ENCODE results near the gene CARF. TPM values are rescaled to one million over a fixed set of nuclear protein-coding genes. Genes with fewer than 3 reads are reported as not detected.

CARF gene
- total and polyA plus RNA-seq, 2 of the 13 experiments (the other 11 are each of a cell fraction or from before 2014, with no cell fraction given) = 3.0 to 5.4 TPM

GRCh38 chr2:203014456-203015199 lies 102.6 kb downstream of the CARF start, which contains the start of gene NBEAL1 (continued):
- no peak for TF ChIP-seq ZBED4 (CRISPR knock-in tag; IDR thresholded peaks at IDR 0.05; ENCODE audit: borderline replicate concordance)
- TF ChIP-seq EP300 (IDR thresholded peaks at IDR 0.05; ENCODE audit: low read depth in 2 of 2, low read length in 2 of 2) = no peak
- no peak for TF ChIP-seq EP300 (CRISPR knock-in tag; IDR thresholded peaks at IDR 0.05; ENCODE audit: borderline replicate concordance)
- peak; percentile 86 for TF ChIP-seq ZSCAN9 (CRISPR knock-in tag; IDR thresholded peaks at IDR 0.05; ENCODE audit: borderline replicate concordance)
- no peak for TF ChIP-seq ZNF17 (CRISPR knock-in tag; IDR thresholded peaks at IDR 0.05)
- peak; percentile 77; the same call in 1 of the 2 replicates for TF ChIP-seq ZNF747 (CRISPR knock-in tag; IDR thresholded peaks at IDR 0.05; ENCODE audit: borderline replicate concordance)
- TF ChIP-seq SUZ12 (IDR thresholded peaks at IDR 0.05; ENCODE audit: low read depth, low read length) = no peak
- peak; percentile 96 for TF ChIP-seq FOSL2 (CRISPR knock-in tag; IDR thresholded peaks at IDR 0.05)
- TF ChIP-seq ELF4 (CRISPR knock-in tag; IDR thresholded peaks at IDR 0.05; ENCODE audit: borderline replicate concordance) = 0 out of 2 replicates have a peak, but pooled peaks have one; percentile 40
- TF ChIP-seq ZNF558 (CRISPR knock-in tag; IDR thresholded peaks at IDR 0.05; ENCODE audit: borderline replicate concordance) = no peak
- TF ChIP-seq ZNF180 (CRISPR knock-in tag; IDR thresholded peaks at IDR 0.05; ENCODE audit: borderline replicate concordance, low read depth) = no peak
- TF ChIP-seq NPAS2 (CRISPR knock-in tag; IDR thresholded peaks at IDR 0.05; ENCODE audit: borderline replicate concordance) = no peak
- peak; percentile 81 for TF ChIP-seq ELF3 (CRISPR knock-in tag; IDR thresholded peaks at IDR 0.05)
- no peak for TF ChIP-seq ZBTB37 (CRISPR knock-in tag; IDR thresholded peaks at IDR 0.05)
- 0 out of 2 replicates have a peak, but pooled peaks have one; percentile 56 for TF ChIP-seq ZC3H13 (CRISPR knock-in tag; IDR thresholded peaks at IDR 0.05)
- TF ChIP-seq, protein P1, sequence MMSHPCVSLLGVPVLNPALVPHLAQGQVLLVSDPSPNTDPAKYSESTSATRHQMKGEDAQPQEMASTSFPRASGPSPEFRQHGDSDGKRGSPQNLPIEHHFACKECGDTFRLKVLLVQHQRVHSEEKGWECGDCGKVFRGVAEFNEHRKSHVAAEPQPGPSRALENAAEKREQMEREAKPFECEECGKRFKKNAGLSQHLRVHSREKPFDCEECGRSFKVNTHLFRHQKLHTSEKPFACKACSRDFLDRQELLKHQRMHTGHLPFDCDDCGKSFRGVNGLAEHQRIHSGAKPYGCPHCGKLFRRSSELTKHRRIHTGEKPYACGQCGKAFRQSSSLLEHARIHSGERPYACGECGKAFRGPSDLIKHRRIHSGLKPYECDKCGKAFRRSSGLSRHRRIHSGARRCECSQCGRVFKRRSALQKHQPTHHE (CRISPR knock-in tag; IDR thresholded peaks at IDR 0.05; ENCODE audit: borderline replicate concordance) = peak; percentile 32; the same call in 1 of the 2 replicates
- TF ChIP-seq, protein P2, sequence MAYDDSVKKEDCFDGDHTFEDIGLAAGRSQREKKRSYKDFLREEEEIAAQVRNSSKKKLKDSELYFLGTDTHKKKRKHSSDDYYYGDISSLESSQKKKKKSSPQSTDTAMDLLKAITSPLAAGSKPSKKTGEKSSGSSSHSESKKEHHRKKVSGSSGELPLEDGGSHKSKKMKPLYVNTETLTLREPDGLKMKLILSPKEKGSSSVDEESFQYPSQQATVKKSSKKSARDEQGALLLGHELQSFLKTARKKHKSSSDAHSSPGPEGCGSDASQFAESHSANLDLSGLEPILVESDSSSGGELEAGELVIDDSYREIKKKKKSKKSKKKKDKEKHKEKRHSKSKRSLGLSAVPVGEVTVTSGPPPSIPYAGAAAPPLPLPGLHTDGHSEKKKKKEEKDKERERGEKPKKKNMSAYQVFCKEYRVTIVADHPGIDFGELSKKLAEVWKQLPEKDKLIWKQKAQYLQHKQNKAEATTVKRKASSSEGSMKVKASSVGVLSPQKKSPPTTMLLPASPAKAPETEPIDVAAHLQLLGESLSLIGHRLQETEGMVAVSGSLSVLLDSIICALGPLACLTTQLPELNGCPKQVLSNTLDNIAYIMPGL (CRISPR knock-in tag; IDR thresholded peaks at IDR 0.05; ENCODE audit: borderline replicate concordance in 1 of 2, low read depth in 1 of 2) = peak in 1 of 2 experiments; percentile 59; a peak in 1 of 4 replicates
- no peak for TF ChIP-seq ZNF678 (CRISPR knock-in tag; IDR thresholded peaks at IDR 0.05)
- TF ChIP-seq, protein P3, sequence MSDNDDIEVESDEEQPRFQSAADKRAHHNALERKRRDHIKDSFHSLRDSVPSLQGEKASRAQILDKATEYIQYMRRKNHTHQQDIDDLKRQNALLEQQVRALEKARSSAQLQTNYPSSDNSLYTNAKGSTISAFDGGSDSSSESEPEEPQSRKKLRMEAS (IDR thresholded peaks at IDR 0.05) = peak; percentile 73; the same call in 1 of the 2 replicates
- no peak for TF ChIP-seq FOXA1 (IDR thresholded peaks at IDR 0.05)
- TF ChIP-seq FOXA1 (CRISPR knock-in tag; IDR thresholded peaks at IDR 0.05) = peak; percentile 52

Measured in HepG2 (cell line).